Hindlimb muscle (tissue), 1 donor: ENCODE results near the gene RPAP3. TPM values are rescaled to one million over a fixed set of nuclear protein-coding genes. Genes with fewer than 3 reads are reported as not detected.

Experiments used
- DNase-seq: peaks from one replicate; pipeline ENCODE4 v3.0.0-alpha.2; 2013
- polyA plus RNA-seq: library from polyadenylated mRNA; unstranded; fragments of 120-200 nt; gene quantifications from one replicate; pipeline ENCODE4 v1.2.1, GENCODE V29; 2013; ENCODE audit not compliant: insufficient read length

RPAP3 gene
- polyA plus RNA-seq, 1 donor: 24.2 TPM

DNA sequence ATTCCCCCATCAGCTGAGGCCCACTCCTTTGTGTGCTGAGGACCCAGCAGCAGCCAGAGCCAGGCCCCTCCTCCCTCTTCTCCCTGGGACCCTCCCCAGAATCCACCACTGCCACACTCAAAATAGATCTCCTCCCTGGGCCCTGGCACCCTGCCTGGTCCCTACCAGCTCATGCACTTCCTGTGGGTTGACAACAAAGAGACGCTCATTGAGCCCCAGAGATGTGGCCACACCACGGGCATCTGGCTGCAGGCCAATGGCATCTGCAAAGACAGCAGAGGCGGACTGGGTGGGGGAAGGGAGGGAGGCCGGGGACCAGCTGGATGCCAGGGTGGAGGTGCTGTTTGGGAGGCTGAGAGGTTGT, 35.5 kb upstream of the RPAP3 start:
- DNase-seq: peak; percentile 35

DNA sequence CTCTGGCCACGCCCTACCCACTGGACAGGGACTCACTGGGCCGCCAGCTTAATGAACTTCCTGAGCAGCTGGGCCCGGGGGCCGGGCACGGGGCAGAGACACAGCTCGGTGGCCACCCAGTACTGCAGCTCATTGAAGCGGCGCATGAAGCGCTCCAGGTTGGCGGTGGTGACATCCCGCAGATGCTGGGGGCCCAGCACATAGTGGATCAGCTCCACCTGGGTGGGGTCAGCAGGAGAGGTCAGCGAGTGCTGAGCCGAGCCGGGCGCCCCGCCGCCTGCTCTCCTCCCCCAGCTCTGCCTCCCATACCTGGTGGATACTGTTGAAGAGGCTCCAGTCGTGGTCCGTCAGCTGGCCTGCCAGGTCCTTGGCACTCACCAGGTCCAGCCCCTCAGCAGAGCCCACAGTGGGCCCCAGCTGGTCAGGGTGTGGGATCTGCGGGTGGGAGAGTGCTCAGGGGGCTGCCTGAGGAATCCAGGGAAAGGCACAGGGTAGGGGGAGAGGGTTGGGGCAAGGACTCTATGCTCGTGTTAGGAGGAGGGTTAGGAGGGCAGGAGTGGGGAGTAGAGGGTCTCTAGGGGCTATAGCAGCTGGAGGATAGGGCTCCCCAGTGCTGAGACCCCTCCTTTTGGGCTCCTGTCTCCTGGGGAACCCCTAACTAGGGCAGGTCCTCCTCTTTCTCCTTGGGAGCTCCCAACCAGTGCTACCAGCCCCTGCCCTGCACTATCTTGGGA, 34.9 kb upstream of the RPAP3 start:
- no peak for DNase-seq

DNA sequence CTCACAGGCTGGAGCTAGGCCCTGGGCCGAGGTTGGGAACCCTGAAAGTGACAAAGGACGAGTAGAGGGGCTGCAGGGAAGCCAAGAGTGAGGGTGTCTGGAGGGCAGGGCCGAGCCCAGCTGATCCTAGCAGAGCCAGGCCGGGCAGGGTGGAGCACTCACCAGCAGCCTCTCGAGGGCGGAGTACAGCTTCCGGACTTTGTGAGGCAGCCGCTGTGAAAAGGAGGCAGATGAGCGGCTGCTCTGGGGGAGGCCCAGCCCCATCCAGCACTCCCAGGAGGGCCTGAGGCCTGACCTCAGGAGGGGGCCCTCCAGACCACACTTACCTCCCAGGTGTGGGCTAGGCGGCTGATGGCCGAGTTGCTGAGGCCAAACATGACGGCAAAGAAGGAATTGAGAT, 34.1 kb upstream of the RPAP3 start:
- DNase-seq: no peak

DNA sequence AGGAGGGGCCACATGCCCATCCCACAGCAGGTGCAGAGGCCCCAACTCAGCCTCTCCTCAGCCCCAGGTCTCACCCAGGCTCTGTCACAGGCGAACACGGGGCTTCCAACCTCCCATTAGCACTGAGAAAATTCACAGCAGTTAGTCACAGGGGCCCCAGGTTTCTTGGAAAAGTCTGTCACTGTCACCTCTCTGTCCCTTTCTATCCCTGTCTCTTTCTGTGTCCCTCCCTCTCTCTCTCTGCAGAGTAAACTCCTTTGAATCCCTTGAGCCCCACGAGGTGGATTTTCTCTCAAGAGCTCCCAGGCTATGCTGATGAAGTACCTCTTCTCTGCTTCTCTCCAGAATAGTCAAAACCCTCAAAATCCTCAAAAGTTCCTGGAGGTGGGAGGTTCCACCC, 33.5 kb upstream of the RPAP3 start:
- no peak for DNase-seq

DNA sequence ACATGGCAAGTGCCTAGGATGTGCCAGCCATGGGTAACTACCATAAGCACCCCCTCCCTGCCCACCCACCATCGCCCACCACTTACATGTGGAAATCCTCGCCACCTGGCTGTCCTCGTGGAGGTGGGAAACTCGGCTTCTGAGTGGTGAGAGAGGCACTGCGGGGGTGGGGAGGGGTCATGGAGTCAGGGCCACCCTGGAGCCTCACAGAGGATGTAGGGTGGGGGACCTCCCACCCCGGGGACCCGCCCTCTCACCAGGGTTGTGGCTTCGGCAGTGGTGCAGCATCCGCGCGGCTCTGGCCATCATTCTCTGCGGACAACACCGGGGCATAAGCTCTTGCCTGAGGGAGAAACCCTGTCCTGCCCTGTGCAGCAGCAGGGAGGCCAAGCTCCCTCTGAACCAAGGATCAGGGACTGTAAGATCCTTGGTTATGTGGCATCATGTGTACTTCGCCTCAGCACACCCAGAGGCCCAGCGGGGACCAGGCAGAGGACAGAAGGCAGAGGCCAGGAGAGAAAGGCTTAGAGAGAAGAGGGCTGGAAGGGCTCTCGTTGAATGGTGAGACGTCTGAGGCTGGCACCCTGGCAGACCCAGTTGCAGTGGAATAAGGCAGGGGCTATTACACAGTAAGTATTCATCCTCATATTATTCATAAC, 32.2 kb upstream of the RPAP3 start:
- no peak for DNase-seq

DNA sequence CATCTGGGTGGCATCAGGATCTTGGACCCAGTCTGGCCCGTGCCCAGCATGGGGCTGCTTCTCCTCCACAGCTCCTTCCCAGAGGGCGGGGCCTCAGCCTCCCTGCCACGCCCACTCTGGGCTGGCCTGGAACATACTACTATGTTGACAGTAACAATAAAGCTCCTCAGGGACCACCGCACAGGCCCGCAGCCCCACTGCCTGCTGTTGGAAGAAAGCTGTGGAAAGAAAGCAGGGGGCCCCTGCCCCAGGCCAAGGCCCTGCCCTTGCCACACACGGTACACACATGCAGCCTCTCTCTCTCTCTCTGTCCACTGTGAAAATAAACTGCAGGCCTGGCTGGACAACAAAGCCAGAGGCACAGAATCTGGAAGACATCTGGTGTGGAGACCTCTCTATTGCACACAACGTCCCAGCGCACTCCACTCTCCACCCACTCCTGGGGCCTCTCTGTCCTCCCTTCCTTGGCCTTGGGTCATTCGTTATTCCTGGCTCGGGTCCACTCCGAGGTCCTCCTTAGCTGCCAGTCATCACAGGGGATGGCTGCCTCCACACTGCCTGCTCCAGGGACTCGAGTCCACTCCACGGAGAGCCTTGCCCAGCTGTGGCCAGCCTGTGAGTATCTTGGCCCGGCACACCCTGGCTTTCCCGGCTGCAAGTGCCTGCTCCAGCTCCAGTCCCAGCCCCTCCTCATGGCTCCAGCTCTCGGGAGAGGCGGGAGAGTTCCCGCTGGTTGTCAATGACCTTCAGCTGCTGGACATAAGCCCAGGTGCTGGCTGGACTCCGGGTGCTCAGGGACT, 31.2 kb upstream of the RPAP3 start:
- DNase-seq: peak; percentile 56

DNA sequence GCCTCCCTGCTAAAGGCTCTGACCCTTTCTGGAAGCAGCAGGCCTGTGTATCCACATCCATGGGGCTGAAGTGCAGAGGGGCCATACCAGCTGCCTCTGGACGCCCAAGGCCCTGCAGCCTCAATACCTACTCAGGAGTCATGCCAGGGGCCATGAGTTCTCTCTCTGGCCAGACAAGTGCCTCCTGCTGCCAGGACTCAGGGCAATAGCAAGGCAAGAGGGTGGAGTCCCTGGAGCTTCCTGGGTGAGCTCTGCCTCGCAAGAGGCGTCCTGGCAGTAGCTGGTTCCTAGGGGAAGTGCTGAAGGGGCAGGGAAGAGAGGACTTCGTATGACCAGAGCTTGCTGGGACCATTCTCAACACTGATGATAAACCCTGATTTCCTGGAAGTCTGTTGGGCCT, 30.4 kb upstream of the RPAP3 start:
- DNase-seq: no peak

DNA sequence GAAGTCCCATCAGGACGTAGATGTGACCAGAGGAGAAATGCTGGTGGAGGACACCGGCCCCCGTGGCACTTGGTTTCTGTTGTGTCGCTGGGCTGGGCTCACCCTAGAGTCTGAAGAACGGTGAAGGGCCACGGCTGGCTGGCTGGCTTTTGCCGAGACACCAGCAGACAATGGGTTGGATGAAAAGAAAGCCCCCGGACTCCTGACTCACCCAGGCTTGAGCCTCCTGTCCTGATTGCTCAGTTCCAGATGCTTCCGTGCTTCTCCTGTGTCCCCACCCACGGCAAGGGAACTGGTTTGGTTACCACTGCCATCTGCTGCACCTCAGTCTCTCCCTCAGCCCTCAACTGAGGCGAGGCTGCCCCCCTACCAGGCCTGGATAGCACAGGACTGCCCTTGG, 29.8 kb upstream of the RPAP3 start:
- DNase-seq: no peak

DNA sequence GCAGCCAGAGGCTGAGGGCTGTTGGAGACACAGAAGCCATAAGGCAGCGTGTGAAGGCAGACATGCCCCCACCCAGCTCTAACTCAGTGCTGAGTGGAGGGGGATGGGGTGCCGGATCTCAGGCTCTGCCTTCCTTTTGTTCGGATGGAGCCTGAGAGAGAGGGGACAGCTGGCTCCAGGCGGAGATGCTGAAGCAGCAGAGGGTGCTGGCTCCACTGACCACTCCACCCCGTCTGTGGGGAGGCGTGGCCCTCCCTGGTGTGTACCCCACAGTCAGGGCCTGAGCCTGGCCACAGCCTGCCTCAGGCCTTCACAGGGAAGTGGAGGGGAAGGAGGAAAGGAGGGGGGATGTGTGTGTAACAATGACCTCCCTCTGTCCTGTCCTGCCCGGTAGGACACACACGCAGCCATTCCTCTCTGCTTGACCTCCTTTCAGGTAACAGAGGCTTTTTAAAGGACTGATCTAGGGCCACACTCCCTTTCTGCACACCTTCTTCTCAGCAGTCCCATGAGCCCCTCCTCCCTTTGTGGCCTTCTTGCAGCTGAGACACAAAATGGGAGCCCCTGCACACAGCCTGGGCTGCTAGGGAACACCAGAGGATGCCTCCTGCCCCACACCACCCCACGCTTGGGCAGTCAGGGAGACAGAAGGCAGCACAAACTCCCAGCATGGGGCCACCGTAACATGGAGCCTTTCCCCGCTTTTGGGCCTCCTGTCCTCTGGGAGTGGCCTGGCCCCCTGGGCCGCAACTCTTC, 29.1 kb upstream of the RPAP3 start:
- no peak for DNase-seq

DNA sequence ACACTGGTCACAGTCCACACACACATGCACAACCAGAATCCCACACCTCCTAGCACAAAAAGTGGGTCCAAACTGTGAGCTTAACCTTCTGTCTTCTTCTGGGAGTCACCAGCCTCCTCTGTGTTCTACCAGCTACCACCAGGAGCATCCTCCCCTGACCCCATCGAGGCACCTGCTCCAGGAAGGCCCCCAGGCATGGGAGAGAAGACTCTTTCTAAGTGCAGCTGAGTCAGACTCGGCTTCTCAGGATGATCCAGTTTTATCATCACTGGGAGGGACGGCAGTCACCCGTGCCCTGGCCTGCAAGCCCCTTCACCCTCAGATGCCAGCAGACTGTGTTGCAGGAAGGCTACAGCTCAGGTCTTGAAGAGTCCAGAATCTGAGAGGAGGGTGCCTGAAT, 27.3 kb upstream of the RPAP3 start:
- no peak for DNase-seq

DNA sequence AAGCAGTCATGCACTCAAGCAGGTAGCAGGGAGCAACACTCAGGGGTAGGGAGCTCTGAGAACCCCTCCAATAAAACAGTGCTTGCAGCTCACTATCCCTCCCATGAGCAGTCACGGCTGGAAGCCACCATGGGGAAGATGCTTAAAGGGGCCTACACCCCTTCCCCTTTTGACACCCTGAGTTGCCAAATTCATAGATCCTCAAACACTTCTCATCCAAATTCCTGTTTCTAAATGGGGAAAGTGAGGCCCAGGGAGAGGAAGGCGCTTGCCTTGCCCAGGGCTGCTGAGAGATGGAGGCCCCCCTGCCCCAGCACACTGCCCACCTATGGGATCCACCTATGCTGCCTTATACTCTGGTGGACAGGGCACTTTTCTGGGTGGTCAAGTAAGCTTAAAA, 26.7 kb upstream of the RPAP3 start:
- DNase-seq: no peak

DNA sequence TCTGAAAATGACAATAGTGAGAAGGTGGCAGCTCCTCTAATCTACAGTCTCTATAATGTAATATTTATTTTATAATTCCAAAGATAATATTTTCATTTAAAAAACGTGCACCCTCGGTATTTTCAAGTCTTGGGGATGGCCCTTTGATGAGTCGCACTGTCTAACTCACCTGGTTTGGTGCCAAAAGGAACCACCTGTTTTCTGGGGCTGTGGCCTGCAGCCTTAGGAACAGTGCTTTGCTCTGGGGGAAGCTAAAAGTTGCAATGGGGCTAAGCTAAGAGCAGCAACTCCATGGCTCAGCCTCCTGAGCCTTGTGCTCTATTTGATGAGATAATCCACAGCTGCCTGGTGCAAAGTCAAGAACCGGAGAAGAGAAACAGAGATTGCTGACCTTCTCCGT, 25.9 kb upstream of the RPAP3 start:
- no peak for DNase-seq

DNA sequence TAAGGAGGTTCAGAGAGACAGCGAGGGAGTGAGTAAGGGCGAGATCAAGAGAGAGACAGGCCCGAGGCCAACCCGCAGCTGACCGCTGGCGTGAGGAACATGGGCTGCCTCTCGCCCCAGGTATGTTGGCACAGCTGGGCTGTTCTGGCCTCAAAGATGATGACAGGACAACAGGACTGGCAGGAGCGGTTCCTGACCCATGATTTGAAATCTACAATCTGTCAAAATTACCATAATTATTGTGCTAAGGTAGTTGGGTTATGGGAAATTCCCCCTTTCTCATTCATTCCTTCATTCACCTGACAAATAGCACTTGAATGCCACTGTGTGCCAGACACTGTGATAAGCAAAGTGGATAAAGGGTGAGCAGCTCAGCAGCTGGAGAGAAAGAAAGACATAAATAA, 24.5 kb upstream of the RPAP3 start:
- no peak for DNase-seq

DNA sequence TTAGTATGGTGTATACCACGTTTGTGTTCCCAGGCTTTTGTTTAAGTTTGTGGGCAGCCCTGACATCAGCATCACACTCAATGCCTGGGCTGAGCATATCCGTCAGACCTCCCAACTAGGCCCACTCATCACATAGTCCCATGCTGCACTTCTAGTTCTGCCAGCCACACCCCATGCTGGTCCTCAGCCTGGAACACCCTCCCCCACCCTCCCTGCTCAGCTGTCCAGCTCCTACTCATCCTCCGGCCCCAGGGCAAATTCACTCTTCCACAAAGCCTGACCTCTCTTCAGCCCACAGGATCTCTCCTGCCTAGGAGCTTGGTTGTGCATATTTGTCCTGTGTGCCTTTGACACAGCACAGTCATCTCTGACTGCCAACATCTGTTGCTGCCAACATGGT, 23.4 kb upstream of the RPAP3 start:
- DNase-seq: no peak

DNA sequence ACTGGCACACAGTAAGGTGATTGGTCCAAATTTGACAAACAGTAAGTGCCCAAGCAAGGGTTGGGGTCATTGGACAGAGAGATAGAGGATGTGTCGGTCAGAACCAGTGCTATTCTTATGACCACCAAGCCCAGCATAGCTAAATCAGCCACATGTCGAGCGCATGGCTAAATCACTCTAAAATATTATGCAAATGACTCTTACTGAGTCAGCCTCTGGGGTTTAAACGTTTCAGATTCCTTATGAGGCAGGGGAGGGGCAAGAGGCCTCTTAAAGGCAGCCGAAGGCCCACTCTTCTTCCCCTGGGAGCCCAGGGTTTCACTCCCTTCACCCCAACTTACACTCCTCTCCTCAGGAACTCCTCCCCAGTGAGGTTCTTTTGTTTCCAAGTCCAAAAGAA, 20.1 kb upstream of the RPAP3 start:
- no peak for DNase-seq

DNA sequence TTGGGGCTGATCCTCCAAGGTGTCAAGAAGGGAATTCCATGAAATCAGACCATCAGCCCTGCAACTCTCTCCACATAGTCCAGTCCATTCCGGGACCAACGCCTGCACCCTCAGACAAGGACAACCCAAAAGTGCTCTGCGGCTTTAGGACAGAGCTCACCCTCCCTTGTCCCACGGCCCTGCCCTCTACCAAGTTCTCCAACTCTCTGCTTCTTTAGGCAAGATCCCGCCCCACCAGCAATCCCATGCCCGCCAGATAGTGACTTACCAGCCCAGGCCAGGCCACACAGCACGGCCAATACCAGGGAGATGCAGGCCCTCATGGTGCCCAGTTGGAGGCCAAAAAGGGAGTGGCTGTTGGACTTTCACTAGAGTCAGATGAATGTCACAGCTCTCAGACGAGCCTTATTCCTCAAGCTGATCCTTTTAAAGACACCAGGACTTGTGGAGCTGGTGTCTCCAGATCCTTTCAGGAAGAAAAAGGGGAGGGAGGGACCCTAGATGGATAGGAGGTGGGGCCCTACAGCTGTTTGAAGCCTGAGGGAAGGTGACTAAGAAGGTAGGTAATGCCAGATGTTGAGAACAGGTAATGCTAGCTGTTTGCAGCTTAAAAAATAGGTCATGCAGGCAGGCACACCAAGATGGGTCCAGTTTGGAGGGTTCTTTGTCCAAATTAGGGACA, 19.4 kb upstream of the RPAP3 start, which contains the start of gene ENDOU:
Gene ENDOU, minus strand, starts transcription at position 400 of the 682 bp plus-strand sequence. Its CDS starts 77 bp downstream, at position 323.
- no peak for DNase-seq

DNA sequence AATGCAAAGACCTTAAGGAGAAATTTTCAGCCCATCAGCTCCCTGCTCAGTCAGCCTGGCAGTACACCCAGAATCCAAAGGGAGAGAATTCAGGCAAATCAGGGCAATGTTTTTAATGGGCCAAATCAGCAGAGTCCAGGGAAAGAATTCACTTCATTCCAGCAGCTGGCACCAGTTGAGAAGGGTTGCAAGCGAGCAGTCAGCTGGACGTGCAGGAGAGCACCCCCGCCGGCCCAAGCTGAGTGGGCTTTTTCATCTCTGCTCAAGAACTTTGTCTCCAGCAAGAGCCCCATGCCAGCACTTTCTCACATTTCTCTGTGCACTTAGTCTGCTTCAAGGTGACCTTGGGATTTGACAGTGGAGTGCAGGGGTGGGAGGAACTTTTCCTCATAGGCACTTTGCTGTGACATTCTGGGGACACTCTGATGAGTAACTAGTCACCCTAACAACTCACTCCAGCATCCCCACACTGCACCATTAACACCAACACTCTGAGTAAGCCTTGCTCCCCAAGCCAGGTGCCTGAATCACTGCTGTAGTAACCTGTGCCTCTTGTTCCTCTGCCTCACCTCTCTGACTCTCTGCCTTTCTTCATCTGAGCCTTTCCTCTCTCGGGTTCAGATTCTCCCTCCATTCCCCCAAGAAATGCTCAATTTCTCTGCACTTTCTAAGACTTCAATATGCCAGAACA, 17.3 kb upstream of the RPAP3 start:
- no peak for DNase-seq

DNA sequence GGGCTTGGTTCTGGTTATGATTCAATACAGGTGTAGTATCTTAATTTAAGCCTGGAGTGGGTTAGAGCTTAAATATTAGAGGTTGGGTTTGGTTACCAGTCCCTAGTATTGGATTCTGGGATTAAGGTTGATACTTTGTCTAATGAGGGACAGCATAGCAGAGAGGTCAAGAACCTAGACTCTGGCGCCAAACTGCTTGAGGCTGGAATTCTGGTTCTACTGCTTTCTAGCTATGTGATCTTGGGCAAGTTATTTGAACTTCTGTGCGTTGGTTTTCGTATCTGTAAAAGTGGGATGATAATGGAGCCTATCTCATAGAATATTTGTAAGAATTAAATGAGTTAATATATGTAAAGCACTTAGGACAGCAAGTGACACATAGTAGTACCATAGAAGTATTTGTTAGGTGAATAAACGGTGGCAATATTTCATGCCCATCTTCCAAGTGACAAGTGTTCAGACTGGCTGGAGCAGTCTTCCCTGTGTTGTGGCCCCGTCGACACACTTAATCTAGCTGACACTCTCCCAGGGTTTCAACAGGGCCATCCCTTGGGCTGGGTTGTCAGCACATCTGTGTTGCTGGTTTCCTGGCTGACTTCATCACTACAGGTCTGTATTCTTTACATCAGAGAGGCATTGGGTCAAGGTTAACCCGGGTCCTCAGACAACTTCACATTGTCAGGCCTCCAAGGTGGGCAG, 16.5 kb upstream of the RPAP3 start:
- no peak for DNase-seq

DNA sequence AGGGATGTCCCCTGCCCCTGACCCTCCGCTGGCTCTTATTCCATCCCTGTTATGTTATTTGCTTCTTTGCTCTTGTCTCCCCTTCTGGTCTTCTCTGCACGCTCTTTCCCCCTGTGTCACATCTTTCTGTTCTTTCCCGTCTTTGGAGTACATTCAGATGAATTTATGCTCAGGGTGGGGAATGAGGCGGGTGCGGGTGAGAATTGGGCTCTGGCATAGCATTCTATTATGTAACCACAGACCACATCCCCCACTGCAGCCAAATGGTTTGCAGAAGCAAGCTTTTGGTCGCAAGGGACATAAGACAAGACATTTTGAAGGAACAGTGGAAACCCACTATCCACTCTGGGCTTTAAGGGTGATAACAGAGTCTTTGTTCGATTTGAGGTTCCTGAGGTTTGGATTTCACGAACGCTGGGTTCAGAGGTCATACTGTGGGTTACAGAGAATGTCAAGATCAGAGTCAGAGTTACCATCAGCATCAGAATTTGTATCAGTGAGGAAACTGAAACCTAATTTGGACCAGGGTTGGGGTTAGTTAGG, 15.7 kb upstream of the RPAP3 start:
- DNase-seq: no peak

DNA sequence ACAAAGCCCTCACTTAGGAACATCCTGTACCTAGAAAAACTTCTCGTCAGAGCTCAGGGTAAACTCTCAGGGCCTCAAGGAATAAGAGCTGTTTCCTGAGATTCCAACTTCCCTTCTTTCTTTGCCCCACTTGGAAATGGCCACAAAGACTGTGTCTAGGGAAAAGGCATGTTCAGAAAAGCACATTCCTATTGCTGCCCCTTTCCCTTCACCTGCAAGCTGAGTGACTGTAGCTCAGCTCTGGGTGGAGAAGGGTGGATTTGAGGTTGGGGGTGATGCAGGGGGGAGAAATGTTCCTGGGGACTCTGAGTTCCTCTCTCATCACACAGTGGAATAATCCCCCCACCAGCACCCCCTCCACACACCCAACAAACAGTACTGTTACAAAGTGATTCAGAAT, 12.7 kb upstream of the RPAP3 start:
- DNase-seq: no peak
